ENCODE measurements around the gene GABRP. TPM values are rescaled to one million over a fixed set of nuclear protein-coding genes. Genes with fewer than 3 reads are reported as not detected.

The GABRP gene
- polyA plus RNA-seq, 3 donors = not detected

GRCh38 chr5:170861917-170862766 is 78.6 kb downstream of the GABRP start, which contains the start of gene RANBP17:
TSS of gene RANBP17 (plus strand) at chr5:170862018.
- TF ChIP-seq CTCF (IDR thresholded peaks at IDR 0.05) = no peak
- peak in 2 of 3 donors; percentile 1 to 7 for DNase-seq
- Mint-ChIP-seq H3K27ac (no peak within 1 kb of the TSS), H3K4me1 (peaks cover 13% of the 10 kb centered on the region), H3K4me3 (peak within 1 kb of the TSS; percentile 73 to 88), H3K27me3 (ENCODE audit: low read depth in 3 of 3) (peaks cover 16 to 24% (median 20%) of the 10 kb centered on the region in 3 donors), H3K9me3 (peaks cover 15 to 35% (median 20%) of the 10 kb centered on the region in 7 donors), H3K36me3 (peaks cover 3 to 6% of the 10 kb centered on the region in 2 donors)
- H3K4me1 ChIP-seq (ENCODE audit: control insufficient read depth in 1 of 2, insufficient read depth in 2 of 2, low read length in 2 of 2) = peaks cover 6 to 14% of the 10 kb centered on the region in 2 donors
- H3K36me3 ChIP-seq (replicated peaks in 1 of 2; ENCODE audit: control insufficient read depth in 1 of 2, insufficient read depth in 2 of 2, low read length in 2 of 2) = no peaks in the 10 kb centered on the region
- H2AFZ ChIP-seq (ENCODE audit: insufficient read depth, low read depth, low read length, poor library complexity, severe bottlenecking) = peak within 1 kb of the TSS; percentile 80
- peaks cover 9 to 23% of the 10 kb centered on the region in 2 donors for H3K9me3 ChIP-seq (replicated peaks in 1 of 2; ENCODE audit: control insufficient read depth in 1 of 2, insufficient read depth in 1 of 2, low read length in 2 of 2)
- no peak within 1 kb of the TSS for H3K27ac ChIP-seq (ENCODE audit: low read depth in 1 of 2, low read length in 2 of 2)
- peaks cover 11 to 18% of the 10 kb centered on the region in 2 donors for H3K27me3 ChIP-seq (ENCODE audit: control insufficient read depth in 2 of 2, insufficient read depth in 2 of 2, low read length in 2 of 2)
- WGBS (ENCODE audit: insufficient coverage) = under 1% methylated on average over 92 of the region's 102 CpGs
- no peaks in the 10 kb centered on the region for H4K20me1 ChIP-seq (ENCODE audit: insufficient read depth, low read length)
- peak within 1 kb of the TSS; percentile 43 for H3K9ac ChIP-seq (ENCODE audit: insufficient read depth, low read length, poor library complexity, severe bottlenecking)
- H3K4me3 ChIP-seq (replicated peaks in 1 of 3; ENCODE audit: low read depth in 2 of 3, low read length in 3 of 3) = peak within 1 kb of the TSS; percentile 18 to 75 (median 43)
- peak within 1 kb of the TSS; percentile 85 for H3K4me2 ChIP-seq (replicated peaks; ENCODE audit: extremely low read depth, low read length, poor library complexity, severe bottlenecking)
- intact Hi-C loops (cut with micrococcal nuclease) = no loop called here
- H3K79me2 ChIP-seq (ENCODE audit: insufficient read depth, low read length) = no peaks in the 10 kb centered on the region

GRCh38 chr5:170863646-170864045 is 80.1 kb downstream of the GABRP start:
- H3K9ac ChIP-seq (ENCODE audit: insufficient read depth, low read length, poor library complexity, severe bottlenecking) = no peak overlapping the region

More at GRCh38 chr5:170863646-170864045, 80.1 kb downstream of the GABRP start:
- H3K27ac ChIP-seq (ENCODE audit: low read depth in 1 of 2, low read length in 2 of 2) = no peak overlapping the region
- no peaks in the 10 kb centered on the region for H3K36me3 ChIP-seq (replicated peaks in 1 of 2; ENCODE audit: control insufficient read depth in 1 of 2, insufficient read depth in 2 of 2, low read length in 2 of 2)
- H3K4me3 ChIP-seq (replicated peaks in 1 of 3; ENCODE audit: low read depth in 2 of 3, low read length in 3 of 3) = no peak overlapping the region
- no CpG with 5 or more reads among the region's 3 CpGs for WGBS (ENCODE audit: insufficient coverage)
- H3K4me1 ChIP-seq (ENCODE audit: control insufficient read depth in 1 of 2, insufficient read depth in 2 of 2, low read length in 2 of 2) = peaks cover 6 to 14% of the 10 kb centered on the region in 2 donors
- peaks cover 3 to 6% of the 10 kb centered on the region in 2 donors for H3K36me3 Mint-ChIP-seq
- H3K4me2 ChIP-seq (replicated peaks; ENCODE audit: extremely low read depth, low read length, poor library complexity, severe bottlenecking) = no peak overlapping the region
- H4K20me1 ChIP-seq (ENCODE audit: insufficient read depth, low read length) = no peaks in the 10 kb centered on the region
- peaks cover 16 to 21% (median 20%) of the 10 kb centered on the region in 3 donors for H3K27me3 Mint-ChIP-seq (ENCODE audit: low read depth in 3 of 3)
- no peak for TF ChIP-seq CTCF (IDR thresholded peaks at IDR 0.05)
- DNase-seq = no peak
- peaks cover 11 to 18% of the 10 kb centered on the region in 2 donors for H3K27me3 ChIP-seq (ENCODE audit: control insufficient read depth in 2 of 2, insufficient read depth in 2 of 2, low read length in 2 of 2)
- peaks cover 9 to 23% of the 10 kb centered on the region in 2 donors for H3K9me3 ChIP-seq (replicated peaks in 1 of 2; ENCODE audit: control insufficient read depth in 1 of 2, insufficient read depth in 1 of 2, low read length in 2 of 2)
- no peak overlapping the region for H2AFZ ChIP-seq (ENCODE audit: insufficient read depth, low read depth, low read length, poor library complexity, severe bottlenecking)
- intact Hi-C loops (cut with micrococcal nuclease) = no loop called here
- no peak overlapping the region for H3K4me3 Mint-ChIP-seq
- no peaks in the 10 kb centered on the region for H3K79me2 ChIP-seq (ENCODE audit: insufficient read depth, low read length)
- H3K9me3 Mint-ChIP-seq = peaks cover 14 to 35% (median 20%) of the 10 kb centered on the region in 7 donors
- H3K27ac Mint-ChIP-seq = no peak overlapping the region
- H3K4me1 Mint-ChIP-seq = peaks cover 13% of the 10 kb centered on the region

Other genes with a start within 250 kb of the GABRP start
- under 1 TPM in 2 of 3 donors, not detected in 1; 0.07 to 0.13 TPM for gene RANBP17, start 78.3 kb downstream of the GABRP start, polyA plus RNA-seq

Data from CD14-positive monocyte (primary cell).